ENCODE measurements around the gene TMPRSS4.

DNA sequence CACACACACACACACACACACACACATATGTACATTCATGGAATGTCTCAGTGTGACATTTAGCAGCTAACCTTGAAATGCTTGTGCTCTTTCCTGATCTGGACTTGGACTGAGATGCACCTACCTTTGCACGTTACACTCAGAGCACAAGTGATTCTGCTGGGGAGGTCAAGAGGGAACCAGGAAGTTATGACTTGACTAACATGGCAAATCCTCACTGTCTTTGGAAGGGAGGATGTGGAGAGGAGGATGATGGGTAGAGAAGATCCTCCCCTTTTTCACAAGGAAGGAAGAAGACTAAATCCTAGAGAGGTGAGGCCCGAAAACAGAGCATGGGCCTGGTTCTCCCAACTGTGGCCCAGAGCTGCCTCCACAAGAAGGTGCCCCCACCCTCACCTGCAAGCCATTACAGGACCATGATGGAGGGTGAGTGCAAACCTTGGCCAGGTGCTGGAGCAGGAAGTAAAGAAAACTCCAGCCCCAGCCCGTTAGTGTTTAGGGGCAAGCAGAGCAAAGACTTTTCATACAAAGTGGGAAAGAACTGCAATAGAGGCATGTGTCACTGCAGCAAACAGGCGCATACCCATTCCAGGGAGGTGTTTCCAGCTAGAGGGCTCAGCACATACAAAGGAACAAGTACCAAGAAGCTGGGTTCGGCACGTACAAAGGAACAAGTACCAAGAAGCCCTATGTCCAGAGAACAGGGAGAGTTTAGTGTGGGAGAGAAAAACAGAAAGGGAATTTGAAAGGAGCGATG, 49.4 kb downstream of the TMPRSS4 start:
- TF ChIP-seq, protein P1, sequence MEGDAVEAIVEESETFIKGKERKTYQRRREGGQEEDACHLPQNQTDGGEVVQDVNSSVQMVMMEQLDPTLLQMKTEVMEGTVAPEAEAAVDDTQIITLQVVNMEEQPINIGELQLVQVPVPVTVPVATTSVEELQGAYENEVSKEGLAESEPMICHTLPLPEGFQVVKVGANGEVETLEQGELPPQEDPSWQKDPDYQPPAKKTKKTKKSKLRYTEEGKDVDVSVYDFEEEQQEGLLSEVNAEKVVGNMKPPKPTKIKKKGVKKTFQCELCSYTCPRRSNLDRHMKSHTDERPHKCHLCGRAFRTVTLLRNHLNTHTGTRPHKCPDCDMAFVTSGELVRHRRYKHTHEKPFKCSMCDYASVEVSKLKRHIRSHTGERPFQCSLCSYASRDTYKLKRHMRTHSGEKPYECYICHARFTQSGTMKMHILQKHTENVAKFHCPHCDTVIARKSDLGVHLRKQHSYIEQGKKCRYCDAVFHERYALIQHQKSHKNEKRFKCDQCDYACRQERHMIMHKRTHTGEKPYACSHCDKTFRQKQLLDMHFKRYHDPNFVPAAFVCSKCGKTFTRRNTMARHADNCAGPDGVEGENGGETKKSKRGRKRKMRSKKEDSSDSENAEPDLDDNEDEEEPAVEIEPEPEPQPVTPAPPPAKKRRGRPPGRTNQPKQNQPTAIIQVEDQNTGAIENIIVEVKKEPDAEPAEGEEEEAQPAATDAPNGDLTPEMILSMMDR (IDR thresholded peaks at IDR 0.05; ENCODE audit: low read depth, low read length): no peak
- peak; percentile 54 for TF ChIP-seq POLR2A (IDR thresholded peaks at IDR 0.05; ENCODE audit: extremely low read depth, insufficient read length)
